ENCODE data around the gene PGLYRP4. TPM values are rescaled to one million over a fixed set of nuclear protein-coding genes. Genes with fewer than 3 reads are reported as not detected.

Gene PGLYRP4
- total RNA-seq, 1 donor from 2014 or later, result not detected

DNA sequence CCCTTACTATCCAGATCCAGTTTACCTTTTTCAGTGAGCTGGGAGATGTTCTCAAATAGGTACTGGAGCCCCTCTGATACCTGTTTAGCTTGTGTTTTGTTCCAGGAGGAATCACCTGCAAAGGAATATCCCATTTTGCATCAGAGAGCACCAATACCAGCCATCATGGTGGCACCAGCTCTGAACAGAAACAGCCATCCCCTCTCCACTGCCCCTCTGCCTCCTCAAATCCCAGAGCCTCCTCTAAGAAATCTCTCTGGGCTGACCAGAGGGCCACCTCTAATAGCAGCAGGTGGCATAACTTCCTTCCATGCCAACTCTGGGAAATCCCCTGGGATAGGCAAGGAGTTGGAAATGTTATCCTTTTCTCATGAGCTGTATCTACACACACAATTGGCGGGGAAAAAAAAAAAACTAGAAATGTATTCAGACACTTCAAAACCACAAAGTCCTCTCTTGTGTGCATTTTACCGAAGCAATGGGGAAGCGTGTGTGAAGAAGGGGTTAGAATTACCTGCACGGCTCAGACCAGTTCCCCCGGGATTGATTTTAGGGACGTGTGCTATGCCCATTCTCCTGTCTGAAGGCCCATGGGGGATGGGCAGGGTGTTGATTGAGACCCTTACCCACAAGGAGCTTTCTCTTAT lies 2.4 kb downstream of the PGLYRP4 start:
- Mint-ChIP-seq H3K9me3 (ENCODE audit: low read depth) (no peaks in the 10 kb centered on the region), H3K4me3 (ENCODE audit: low read depth) (no peak overlapping the region), H3K27ac (no peak overlapping the region), H3K4me1 (ENCODE audit: low read depth) (peaks cover 12% of the 10 kb centered on the region), H3K27me3 (peaks cover 21% of the 10 kb centered on the region), H3K36me3 (ENCODE audit: insufficient read depth) (no peaks in the 10 kb centered on the region)
- no peak for DNase-seq (ENCODE audit: low spot score, unreplicated experiment)
- TF ChIP-seq, protein P1, sequence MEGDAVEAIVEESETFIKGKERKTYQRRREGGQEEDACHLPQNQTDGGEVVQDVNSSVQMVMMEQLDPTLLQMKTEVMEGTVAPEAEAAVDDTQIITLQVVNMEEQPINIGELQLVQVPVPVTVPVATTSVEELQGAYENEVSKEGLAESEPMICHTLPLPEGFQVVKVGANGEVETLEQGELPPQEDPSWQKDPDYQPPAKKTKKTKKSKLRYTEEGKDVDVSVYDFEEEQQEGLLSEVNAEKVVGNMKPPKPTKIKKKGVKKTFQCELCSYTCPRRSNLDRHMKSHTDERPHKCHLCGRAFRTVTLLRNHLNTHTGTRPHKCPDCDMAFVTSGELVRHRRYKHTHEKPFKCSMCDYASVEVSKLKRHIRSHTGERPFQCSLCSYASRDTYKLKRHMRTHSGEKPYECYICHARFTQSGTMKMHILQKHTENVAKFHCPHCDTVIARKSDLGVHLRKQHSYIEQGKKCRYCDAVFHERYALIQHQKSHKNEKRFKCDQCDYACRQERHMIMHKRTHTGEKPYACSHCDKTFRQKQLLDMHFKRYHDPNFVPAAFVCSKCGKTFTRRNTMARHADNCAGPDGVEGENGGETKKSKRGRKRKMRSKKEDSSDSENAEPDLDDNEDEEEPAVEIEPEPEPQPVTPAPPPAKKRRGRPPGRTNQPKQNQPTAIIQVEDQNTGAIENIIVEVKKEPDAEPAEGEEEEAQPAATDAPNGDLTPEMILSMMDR (IDR thresholded peaks at IDR 0.05; ENCODE audit: unreplicated experiment), result no peak

DNA sequence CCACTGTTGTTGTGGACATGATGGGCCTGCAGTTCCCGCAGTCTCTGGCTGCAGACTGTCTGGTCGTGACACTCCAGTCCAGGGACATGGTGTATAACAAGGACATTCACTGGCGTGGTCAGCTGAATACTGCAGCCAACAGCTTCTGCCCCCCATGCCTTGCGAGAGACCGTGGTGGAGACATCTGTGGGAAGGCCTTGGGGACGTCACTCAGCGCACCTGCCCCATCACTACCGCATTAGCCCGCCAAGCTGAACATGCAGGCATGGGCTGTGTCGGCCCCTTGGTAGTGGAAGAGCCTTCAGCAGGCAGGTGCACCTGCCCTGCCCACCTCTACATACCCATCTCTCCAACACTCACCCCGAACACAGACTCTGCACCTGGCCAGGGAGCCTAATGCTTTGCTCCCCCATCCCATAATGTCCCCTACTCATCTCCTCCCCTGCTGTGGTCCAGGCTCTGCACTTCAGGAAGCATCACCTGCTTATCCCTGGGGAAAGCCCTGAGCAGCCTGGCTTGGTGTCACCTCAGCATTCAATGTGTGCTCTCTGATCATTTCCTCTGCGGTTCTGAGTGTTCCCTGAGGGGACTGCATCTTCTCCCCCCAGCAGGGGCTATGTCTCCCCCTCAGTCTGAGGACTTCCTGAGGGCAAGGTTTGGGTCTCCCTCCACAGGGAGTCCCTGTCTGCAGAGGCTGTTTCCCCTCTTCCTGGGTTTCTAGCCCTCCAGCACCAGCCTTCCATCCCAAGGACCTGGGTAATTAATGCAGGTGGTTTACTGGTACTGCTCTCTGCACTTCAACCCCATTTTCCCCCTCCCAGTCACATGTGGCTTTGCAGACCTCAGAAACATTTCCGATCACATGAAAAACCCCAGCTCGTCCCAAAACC lies 3.2 kb downstream of the PGLYRP4 start:
- peaks cover 12% of the 10 kb centered on the region for H3K4me1 Mint-ChIP-seq (ENCODE audit: low read depth)
- no peaks in the 10 kb centered on the region for H3K36me3 Mint-ChIP-seq (ENCODE audit: insufficient read depth)
- peaks cover 14% of the 10 kb centered on the region for H3K27me3 Mint-ChIP-seq

DNA sequence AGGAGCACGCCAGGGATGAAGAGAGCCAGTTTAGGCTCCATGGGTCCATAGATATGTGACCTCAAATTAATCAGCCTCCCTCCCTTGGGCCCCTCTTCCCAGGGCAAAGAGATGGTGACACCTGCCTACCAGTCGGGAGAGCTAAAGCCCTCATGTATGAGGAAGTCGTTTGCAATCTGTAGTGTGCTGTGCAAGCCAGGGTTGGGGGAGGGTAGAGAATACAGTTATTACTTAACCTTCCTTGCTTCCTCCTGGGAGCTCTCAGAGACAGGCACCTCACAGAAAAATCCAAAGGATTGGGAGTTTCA lies 4.0 kb downstream of the PGLYRP4 start:
- TF ChIP-seq, protein P1 (IDR thresholded peaks at IDR 0.05; ENCODE audit: unreplicated experiment), result no peak
- H3K27ac Mint-ChIP-seq, result no peak overlapping the region
- peaks cover 12% of the 10 kb centered on the region for H3K4me1 Mint-ChIP-seq (ENCODE audit: low read depth)
- peaks cover 13% of the 10 kb centered on the region for H3K27me3 Mint-ChIP-seq
- H3K36me3 Mint-ChIP-seq (ENCODE audit: insufficient read depth), result no peaks in the 10 kb centered on the region
- no peaks in the 10 kb centered on the region for H3K9me3 Mint-ChIP-seq (ENCODE audit: low read depth)
- DNase-seq (ENCODE audit: low spot score, unreplicated experiment), result no peak
- no peak overlapping the region for H3K4me3 Mint-ChIP-seq (ENCODE audit: low read depth)

More for the DNA sequence above, 3.2 kb downstream of the PGLYRP4 start:
- H3K27ac Mint-ChIP-seq, result no peak overlapping the region
- TF ChIP-seq, protein P1 (IDR thresholded peaks at IDR 0.05; ENCODE audit: unreplicated experiment), result no peak
- H3K4me3 Mint-ChIP-seq (ENCODE audit: low read depth), result no peak overlapping the region
- H3K9me3 Mint-ChIP-seq (ENCODE audit: low read depth), result no peaks in the 10 kb centered on the region
- DNase-seq (ENCODE audit: low spot score, unreplicated experiment), result peak; percentile 3

DNA sequence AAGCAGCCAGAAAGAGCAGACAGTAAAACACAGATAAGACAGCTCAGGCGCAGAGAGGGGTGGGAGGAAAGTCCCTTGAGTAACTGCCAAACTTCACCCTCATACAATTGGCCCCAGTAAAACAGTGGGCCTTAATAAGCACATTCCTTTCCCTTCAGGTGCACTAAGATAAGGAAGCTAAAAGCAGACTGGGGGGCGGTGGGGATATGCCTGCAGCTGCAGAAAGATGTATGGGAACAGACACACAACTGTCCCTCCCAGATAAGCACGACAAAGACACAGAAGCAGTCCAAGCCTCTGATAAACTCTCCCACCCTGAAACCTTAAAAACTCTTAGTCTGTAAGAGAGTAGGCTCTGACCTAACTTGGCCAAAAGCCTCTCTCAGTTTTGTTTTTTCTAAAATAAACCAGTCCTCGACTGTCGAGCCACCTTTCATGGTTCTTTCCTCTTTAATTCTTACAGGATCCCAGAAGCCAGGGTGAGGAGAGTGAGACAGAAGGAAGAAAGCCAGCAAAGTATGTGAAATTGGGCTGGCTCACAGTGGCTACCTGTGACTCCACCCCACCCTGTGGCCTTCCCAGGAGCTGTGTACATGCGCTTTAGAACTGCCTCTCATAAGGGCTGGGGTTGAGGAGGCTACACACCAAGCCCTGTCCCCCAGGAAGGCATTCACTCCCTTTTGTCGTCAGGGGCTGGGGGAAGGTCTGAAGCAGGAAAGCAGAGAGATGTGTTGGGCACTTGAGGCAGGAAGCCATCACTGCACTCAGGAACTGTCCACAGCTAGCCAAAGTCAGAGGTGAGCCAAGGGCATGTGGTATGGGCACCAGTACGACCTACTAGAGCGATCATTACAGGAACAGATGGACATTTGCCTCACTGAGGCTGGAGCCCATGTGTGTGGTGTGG lies 4.6 kb downstream of the PGLYRP4 start:
- TF ChIP-seq, protein P1 (IDR thresholded peaks at IDR 0.05; ENCODE audit: unreplicated experiment), result no peak
- Mint-ChIP-seq H3K27me3 (peaks cover 7% of the 10 kb centered on the region), H3K4me3 (ENCODE audit: low read depth) (no peak overlapping the region), H3K9me3 (ENCODE audit: low read depth) (no peaks in the 10 kb centered on the region), H3K36me3 (ENCODE audit: insufficient read depth) (no peaks in the 10 kb centered on the region), H3K27ac (peak overlapping the region; percentile 9), H3K4me1 (ENCODE audit: low read depth) (peaks cover 12% of the 10 kb centered on the region)
- DNase-seq (ENCODE audit: low spot score, unreplicated experiment), result peak; percentile 5

Data from progenitor cell of endocrine pancreas (in vitro differentiated cells).